ENCODE data around the gene CCKAR.

CCKAR gene

GRCh38 chr4:26489101-26489985 is 941 bp downstream of the CCKAR start:
- no peak for DNase-seq

- no peak for DNase-seq
Measured at GRCh38 chr4:26485684-26486083, 4.6 kb downstream of the CCKAR start.

GRCh38 chr4:26484516-26484915 is 5.8 kb downstream of the CCKAR start:
- no peak for DNase-seq

GRCh38 chr4:26484032-26484515 is 6.2 kb downstream of the CCKAR start:
- DNase-seq, result no peak

- DNase-seq, result no peak
Measured at GRCh38 chr4:26482508-26483462, 7.5 kb downstream of the CCKAR start.

GRCh38 chr4:26478330-26478729 is 12.0 kb downstream of the CCKAR start:
- no peak for DNase-seq

GRCh38 chr4:26476545-26476944 is 13.7 kb downstream of the CCKAR start:
- no peak for DNase-seq

- no peak for DNase-seq
Measured at GRCh38 chr4:26475716-26476115, 14.6 kb downstream of the CCKAR start.

- no peak for DNase-seq
Measured at GRCh38 chr4:26474551-26474950, 15.7 kb downstream of the CCKAR start.

- no peak for DNase-seq
Measured at GRCh38 chr4:26473893-26474292, 16.4 kb downstream of the CCKAR start.

GRCh38 chr4:26471890-26472289 is 18.4 kb downstream of the CCKAR start:
- no peak for DNase-seq

GRCh38 chr4:26468977-26469376 is 21.3 kb downstream of the CCKAR start:
- no peak for DNase-seq

- DNase-seq, result no peak
Measured at GRCh38 chr4:26468283-26468949, 21.9 kb downstream of the CCKAR start.

GRCh38 chr4:26467724-26468123 is 22.6 kb downstream of the CCKAR start:
- no peak for DNase-seq

- DNase-seq, result no peak
Measured at GRCh38 chr4:26466578-26467270, 23.6 kb downstream of the CCKAR start.

- DNase-seq, result no peak
Measured at GRCh38 chr4:26464420-26465095, 25.7 kb downstream of the CCKAR start.

GRCh38 chr4:26463386-26463785 is 26.9 kb downstream of the CCKAR start:
- DNase-seq, result no peak

GRCh38 chr4:26462874-26463273 is 27.4 kb downstream of the CCKAR start:
- no peak for DNase-seq

- no peak for DNase-seq
Measured at GRCh38 chr4:26459756-26460530, 30.3 kb downstream of the CCKAR start.

- DNase-seq, result peak; percentile 39
Measured at GRCh38 chr4:26459054-26459755, 31.1 kb downstream of the CCKAR start.
